HG03159 (cell line): Measurements from ENCODE around the gene ATP1A4.

Source experiments
- ATAC-seq: cut with Tn5 transposase; IDR thresholded peaks from one replicate; pipeline ENCODE4 v1.9.1; 2021; ENCODE audit warnings: mild to moderate bottlenecking, moderate library complexity; ENCODE audit not compliant: unreplicated experiment

Gene ATP1A4

GRCh38 chr1:160139840-160140239 is 11.6 kb upstream of the ATP1A4 start:
- ATAC-seq, result no peak

GRCh38 chr1:160143695-160144094 is 7.7 kb upstream of the ATP1A4 start:
- no peak for ATAC-seq

- no peak for ATAC-seq
Measured at GRCh38 chr1:160144921-160145320, 6.5 kb upstream of the ATP1A4 start.

- ATAC-seq, result no peak
Measured at GRCh38 chr1:160146107-160146506, 5.3 kb upstream of the ATP1A4 start.

GRCh38 chr1:160148121-160148520 is 3.3 kb upstream of the ATP1A4 start:
- ATAC-seq, result no peak

GRCh38 chr1:160149233-160149632 is 2.2 kb upstream of the ATP1A4 start:
- ATAC-seq, result no peak

- ATAC-seq, result no peak
Measured at GRCh38 chr1:160149716-160150115, 1.7 kb upstream of the ATP1A4 start.

GRCh38 chr1:160154790-160155189 is 3.4 kb downstream of the ATP1A4 start:
- ATAC-seq, result no peak

GRCh38 chr1:160156361-160156760 is 5.0 kb downstream of the ATP1A4 start:
- no peak for ATAC-seq

GRCh38 chr1:160157174-160157573 is 5.8 kb downstream of the ATP1A4 start:
- no peak for ATAC-seq

- ATAC-seq, result no peak
Measured at GRCh38 chr1:160158031-160158430, 6.6 kb downstream of the ATP1A4 start.

GRCh38 chr1:160158534-160158933 is 7.1 kb downstream of the ATP1A4 start:
- ATAC-seq, result no peak

- ATAC-seq, result no peak
Measured at GRCh38 chr1:160159846-160160245, 8.4 kb downstream of the ATP1A4 start.

GRCh38 chr1:160161965-160162705 is 10.7 kb downstream of the ATP1A4 start:
- ATAC-seq, result no peak

GRCh38 chr1:160162931-160163330 is 11.5 kb downstream of the ATP1A4 start:
- ATAC-seq, result no peak

GRCh38 chr1:160163615-160164014 is 12.2 kb downstream of the ATP1A4 start:
- no peak for ATAC-seq

GRCh38 chr1:160164121-160164520 is 12.7 kb downstream of the ATP1A4 start:
- no peak for ATAC-seq

GRCh38 chr1:160166166-160166868 is 14.9 kb downstream of the ATP1A4 start:
- ATAC-seq, result no peak

GRCh38 chr1:160167056-160167455 is 15.7 kb downstream of the ATP1A4 start:
- ATAC-seq, result no peak

GRCh38 chr1:160167580-160167979 is 16.2 kb downstream of the ATP1A4 start:
- no peak for ATAC-seq

- ATAC-seq, result no peak
Measured at GRCh38 chr1:160168016-160168415, 16.6 kb downstream of the ATP1A4 start.

- ATAC-seq, result no peak
Measured at GRCh38 chr1:160168609-160169369, 17.4 kb downstream of the ATP1A4 start.
